ENCODE data around the gene HRAS. TPM values are rescaled to one million over a fixed set of nuclear protein-coding genes. Genes with fewer than 3 reads are reported as not detected.

Gene HRAS
- total RNA-seq, 4 donors from 2014 or later = 98.5 to 196 (median 117) TPM

- no peak overlapping the region for H3K4me3 ChIP-seq (ENCODE audit: low read depth, poor library complexity, severe bottlenecking)
- intact Hi-C loops (cut with DNase I; ENCODE audit: low total_unique reads) = no loop called here
- TF ChIP-seq CTCF (IDR thresholded peaks at IDR 0.05) (no peak), POLR2A (IDR thresholded peaks at IDR 0.05) (no peak)
- peak in 1 of 2 donors; percentile 81 for DNase-seq (ENCODE audit: low spot score in 2 of 2)
- 69 to 73% methylated on average over 19 to 28 of the region's 29 CpGs for WGBS, 2 donors
Observed at GRCh38 chr11:528815-529727, 6.3 kb downstream of the HRAS start.

GRCh38 chr11:528166-528814 is 7.1 kb downstream of the HRAS start:
- WGBS, 2 donors = 78% methylated on average over 20 to 30 of the region's 30 CpGs
- no peak overlapping the region for H3K4me3 ChIP-seq (ENCODE audit: low read depth, poor library complexity, severe bottlenecking)
- DNase-seq (ENCODE audit: low spot score in 2 of 2) = peak in 1 of 2 donors; percentile 82
- TF ChIP-seq POLR2A (IDR thresholded peaks at IDR 0.05) (no peak), CTCF (IDR thresholded peaks at IDR 0.05) (no peak)
- intact Hi-C loops (cut with DNase I; ENCODE audit: low total_unique reads) = no loop called here

GRCh38 chr11:526192-526591 is 9.2 kb downstream of the HRAS start:
- no peak for TF ChIP-seq POLR2A (IDR thresholded peaks at IDR 0.05)
- TF ChIP-seq CTCF (IDR thresholded peaks at IDR 0.05) = no peak
- no peak overlapping the region for H3K4me3 ChIP-seq (ENCODE audit: low read depth, poor library complexity, severe bottlenecking)
- intact Hi-C loops (cut with DNase I; ENCODE audit: low total_unique reads) = no loop called here
- 49 to 77% methylated on average over 15 to 17 of the region's 17 CpGs for WGBS, 2 donors
- DNase-seq (ENCODE audit: low spot score in 2 of 2) = peak in 1 of 2 donors; percentile 83

- intact Hi-C loops (cut with DNase I; ENCODE audit: low total_unique reads) = no loop called here
- DNase-seq (ENCODE audit: low spot score in 2 of 2) = peak in 1 of 2 donors; percentile 70
- TF ChIP-seq POLR2A (IDR thresholded peaks at IDR 0.05) (no peak), CTCF (IDR thresholded peaks at IDR 0.05) (no peak)
- 88 to 94% methylated on average over 10 of the region's 10 CpGs for WGBS, 2 donors
- no peak overlapping the region for H3K4me3 ChIP-seq (ENCODE audit: low read depth, poor library complexity, severe bottlenecking)
Observed at GRCh38 chr11:521177-521688, 14.1 kb downstream of the HRAS start.

- no peak for TF ChIP-seq POLR2A (IDR thresholded peaks at IDR 0.05)
- H3K4me3 ChIP-seq (ENCODE audit: low read depth, poor library complexity, severe bottlenecking) = no peak overlapping the region
- DNase-seq (ENCODE audit: low spot score in 2 of 2) = peak in 1 of 2 donors; percentile 86
- intact Hi-C loops (cut with DNase I; ENCODE audit: low total_unique reads) = no loop called here
- WGBS, 2 donors = 92 to 94% methylated on average over 39 of the region's 39 CpGs
Observed at GRCh38 chr11:520428-521176, 14.8 kb downstream of the HRAS start.
